Measurements from ENCODE around the gene STXBP5L.

STXBP5L gene

GRCh38 chr3:120908030-120908794 lies at the start of gene STXBP5L:
STXBP5L (plus strand) TSS chr3:120908205; CDS start chr3:120909579, 1,374 bp downstream.
- Histone ChIP-seq H3K27ac (ENCODE audit: low read length) (no peak within 1 kb of the TSS), H4K20me1 (ENCODE audit: insufficient read depth, low read length) (no peaks in the 10 kb centered on the region), H2AFZ (ENCODE audit: low read depth, low read length) (no peak within 1 kb of the TSS), H3K4me2 (ENCODE audit: low read length) (no peak within 1 kb of the TSS), H3K36me3 (replicated peaks; ENCODE audit: low read depth, low read length) (no peaks in the 10 kb centered on the region), H3K9ac (ENCODE audit: low read length) (no peak within 1 kb of the TSS), H3K4me3 (ENCODE audit: low read length) (no peak within 1 kb of the TSS), H3K4me1 (ENCODE audit: low read length) (no peaks in the 10 kb centered on the region), H3K79me2 (ENCODE audit: low read length) (no peaks in the 10 kb centered on the region), H3K27me3 (ENCODE audit: low read depth, low read length) (no peaks in the 10 kb centered on the region), H3K9me3 (ENCODE audit: insufficient read depth, low read length) (no peaks in the 10 kb centered on the region)
- TF ChIP-seq CTCF (IDR thresholded peaks at IDR 0.05; ENCODE audit: low read depth, low read length) (no peak), EZH2phosphoT487 (IDR thresholded peaks at IDR 0.05; ENCODE audit: low read depth) (no peak)

GRCh38 chr3:120858521-120858920 lies 49.5 kb upstream of the STXBP5L start:
- Histone ChIP-seq H3K27ac (ENCODE audit: low read length) (no peak overlapping the region), H3K4me3 (ENCODE audit: low read length) (no peak overlapping the region), H3K9ac (ENCODE audit: low read length) (no peak overlapping the region), H3K36me3 (replicated peaks; ENCODE audit: low read depth, low read length) (no peaks in the 10 kb centered on the region), H3K27me3 (ENCODE audit: low read depth, low read length) (peaks cover 7% of the 10 kb centered on the region; the same call in 1 of the 2 replicates), H3K4me2 (ENCODE audit: low read length) (no peak overlapping the region), H2AFZ (ENCODE audit: low read depth, low read length) (no peak overlapping the region), H3K79me2 (ENCODE audit: low read length) (no peaks in the 10 kb centered on the region), H3K9me3 (ENCODE audit: insufficient read depth, low read length) (no peaks in the 10 kb centered on the region), H3K4me1 (ENCODE audit: low read length) (no peaks in the 10 kb centered on the region), H4K20me1 (ENCODE audit: insufficient read depth, low read length) (no peaks in the 10 kb centered on the region)
- TF ChIP-seq EZH2phosphoT487 (IDR thresholded peaks at IDR 0.05; ENCODE audit: low read depth), result no peak
- TF ChIP-seq CTCF (IDR thresholded peaks at IDR 0.05; ENCODE audit: low read depth, low read length), result no peak

GRCh38 chr3:120864541-120864940 lies 43.5 kb upstream of the STXBP5L start:
- no peak for TF ChIP-seq EZH2phosphoT487 (IDR thresholded peaks at IDR 0.05; ENCODE audit: low read depth)
- TF ChIP-seq CTCF (IDR thresholded peaks at IDR 0.05; ENCODE audit: low read depth, low read length), result no peak
- no peak overlapping the region for H3K9ac ChIP-seq (ENCODE audit: low read length)

GRCh38 chr3:120875507-120875906 lies 32.5 kb upstream of the STXBP5L start:
- no peaks in the 10 kb centered on the region for H3K36me3 ChIP-seq (replicated peaks; ENCODE audit: low read depth, low read length)
- no peak overlapping the region for H2AFZ ChIP-seq (ENCODE audit: low read depth, low read length)
- no peaks in the 10 kb centered on the region for H3K79me2 ChIP-seq (ENCODE audit: low read length)
- no peaks in the 10 kb centered on the region for H3K4me1 ChIP-seq (ENCODE audit: low read length)
- H3K27ac ChIP-seq (ENCODE audit: low read length), result no peak overlapping the region
- H3K4me3 ChIP-seq (ENCODE audit: low read length), result no peak overlapping the region
- no peaks in the 10 kb centered on the region for H4K20me1 ChIP-seq (ENCODE audit: insufficient read depth, low read length)
- no peaks in the 10 kb centered on the region for H3K27me3 ChIP-seq (ENCODE audit: low read depth, low read length)
- no peak overlapping the region for H3K9ac ChIP-seq (ENCODE audit: low read length)
- H3K9me3 ChIP-seq (ENCODE audit: insufficient read depth, low read length), result no peaks in the 10 kb centered on the region
- no peak overlapping the region for H3K4me2 ChIP-seq (ENCODE audit: low read length)
- TF ChIP-seq CTCF (IDR thresholded peaks at IDR 0.05; ENCODE audit: low read depth, low read length), result no peak
- TF ChIP-seq EZH2phosphoT487 (IDR thresholded peaks at IDR 0.05; ENCODE audit: low read depth), result no peak

More at GRCh38 chr3:120864541-120864940, 43.5 kb upstream of the STXBP5L start:
- H3K4me1 ChIP-seq (ENCODE audit: low read length), result no peaks in the 10 kb centered on the region
- no peak overlapping the region for H3K4me3 ChIP-seq (ENCODE audit: low read length)
- no peaks in the 10 kb centered on the region for H3K9me3 ChIP-seq (ENCODE audit: insufficient read depth, low read length)
- no peaks in the 10 kb centered on the region for H4K20me1 ChIP-seq (ENCODE audit: insufficient read depth, low read length)
- H3K36me3 ChIP-seq (replicated peaks; ENCODE audit: low read depth, low read length), result no peaks in the 10 kb centered on the region
- no peaks in the 10 kb centered on the region for H3K79me2 ChIP-seq (ENCODE audit: low read length)
- H3K4me2 ChIP-seq (ENCODE audit: low read length), result no peak overlapping the region
- H3K27me3 ChIP-seq (ENCODE audit: low read depth, low read length), result no peaks in the 10 kb centered on the region
- H3K27ac ChIP-seq (ENCODE audit: low read length), result no peak overlapping the region
- H2AFZ ChIP-seq (ENCODE audit: low read depth, low read length), result no peak overlapping the region

Data from OCI-LY3 (cell line).